Measurements from ENCODE around the gene PPM1B. TPM values are rescaled to one million over a fixed set of nuclear protein-coding genes. Genes with fewer than 3 reads are reported as not detected.

The PPM1B gene
- total and polyA plus RNA-seq, 2 of the 13 experiments (the other 11 are each of a cell fraction or from before 2014, with no cell fraction given), result 24.4 to 25.0 TPM

DNA sequence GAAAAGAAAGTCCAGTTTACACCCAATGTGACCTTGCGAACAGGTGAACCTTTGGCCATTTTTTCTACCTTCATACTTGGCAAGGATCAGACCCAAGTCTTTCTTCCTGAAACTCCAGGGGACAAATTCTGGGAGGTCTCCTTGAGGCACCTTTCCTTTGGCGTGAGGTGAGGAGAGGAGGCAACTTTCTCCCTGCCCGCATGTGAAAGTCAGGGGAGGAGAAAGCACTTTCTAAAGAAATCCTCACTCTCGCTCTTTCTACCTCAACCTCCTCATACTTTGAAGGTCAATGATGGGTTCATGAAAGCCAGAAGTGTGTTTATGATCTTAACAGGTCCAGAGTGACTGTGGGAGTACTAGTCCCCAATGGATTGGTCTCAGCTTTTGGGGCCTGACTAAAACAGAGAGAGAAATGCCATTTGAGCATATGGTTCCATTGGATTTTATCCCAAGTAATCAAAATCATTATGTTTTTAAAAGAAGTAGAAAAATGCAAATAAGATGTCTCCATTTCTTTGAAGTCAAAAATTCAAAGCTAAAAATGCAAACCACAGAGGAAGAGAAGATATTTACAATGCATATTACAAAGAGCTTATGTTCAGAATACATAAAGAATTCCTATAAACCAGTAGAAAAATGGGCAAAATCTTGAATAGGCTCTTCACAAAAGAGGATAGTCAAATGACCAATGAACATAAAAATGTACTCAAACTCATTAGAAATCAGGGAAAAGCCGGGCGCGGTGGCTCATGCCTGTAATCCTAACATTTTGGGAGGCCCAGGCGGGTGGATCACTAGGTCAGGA is 15.6 kb upstream of the PPM1B start:
- intact Hi-C loops (cut with micrococcal nuclease; ENCODE audit: unreplicated experiment) (no loop called here), in situ Hi-C loops (cut with HindIII; ENCODE audit: extremely low pct_ligation_motif_present, low pct_unique_long_range_greater_than_20kb) (no loop called here)
- ATAC-seq (no peak), FAIRE-seq (no peak), DNase-seq (ENCODE audit: low spot score) (no peak)
- BruUV-seq (replicated peaks), result no TSS peak
- ChIA-PET CTCF (ENCODE audit: low intra/inter-chr PET ratio, low total read pairs) (no interaction called here), POLR2A (no interaction called here)
- Histone ChIP-seq H4K20me1 (ENCODE audit: insufficient read depth, low read length) (no peaks in the 10 kb centered on the region), H3K36me3 (replicated peaks in 1 of 2; ENCODE audit: control insufficient read depth in 1 of 2, insufficient read depth in 2 of 2, low read length in 2 of 2) (no peaks in the 10 kb centered on the region), H2AFZ (ENCODE audit: low read length) (no peak overlapping the region), H3K4me3 (replicated peaks in 1 of 3; ENCODE audit: insufficient read depth in 1 of 3, low read depth in 2 of 3, low read length in 3 of 3) (no peak overlapping the region), H3K9me3 (ENCODE audit: low read length) (no peaks in the 10 kb centered on the region), H3K79me2 (ENCODE audit: insufficient read depth, low read length) (no peaks in the 10 kb centered on the region), H3K4me2 (ENCODE audit: low read depth, low read length) (no peak overlapping the region), H3K4me1 (ENCODE audit: insufficient read depth, low read length) (no peaks in the 10 kb centered on the region), H3K9ac (ENCODE audit: insufficient read depth, low read depth, low read length) (no peak overlapping the region), H3K27ac (ENCODE audit: extremely low read length, insufficient read depth, low read length) (no peak overlapping the region), H3K27me3 (ENCODE audit: control insufficient read depth in 1 of 2, insufficient read depth in 2 of 2, low read length in 2 of 2) (peaks cover 0 to 8% of the 10 kb centered on the region in 2 experiments; a peak in 1 of 5 replicates)
- 80% methylated on average over 8 of the region's 8 CpGs for WGBS (ENCODE audit: low lambda C conversion rate)
- TF ChIP-seq TAF1 (CRISPR knock-in tag; IDR thresholded peaks at IDR 0.05) (no peak), PLRG1 (conservative IDR thresholded peaks at IDR 0.05) (no peak), KLF9 (CRISPR knock-in tag; IDR thresholded peaks at IDR 0.05; ENCODE audit: low read depth) (no peak), FOXC1 (CRISPR knock-in tag; IDR thresholded peaks at IDR 0.05; ENCODE audit: borderline replicate concordance) (no peak), ELF1 (CRISPR knock-in tag; IDR thresholded peaks at IDR 0.05) (no peak), BRCA1 (CRISPR knock-in tag; IDR thresholded peaks at IDR 0.05) (no peak), ZNF660 (CRISPR knock-in tag; IDR thresholded peaks at IDR 0.05; ENCODE audit: borderline replicate concordance, low read depth) (no peak), JUND (CRISPR knock-in tag; IDR thresholded peaks at IDR 0.05) (no peak), CBX5 (CRISPR knock-in tag; IDR thresholded peaks at IDR 0.05; ENCODE audit: borderline replicate concordance) (no peak), SP140L (CRISPR knock-in tag; IDR thresholded peaks at IDR 0.05; ENCODE audit: borderline replicate concordance) (no peak), KMT2A (CRISPR knock-in tag; IDR thresholded peaks at IDR 0.05) (no peak)
- TF ChIP-seq, protein P1, sequence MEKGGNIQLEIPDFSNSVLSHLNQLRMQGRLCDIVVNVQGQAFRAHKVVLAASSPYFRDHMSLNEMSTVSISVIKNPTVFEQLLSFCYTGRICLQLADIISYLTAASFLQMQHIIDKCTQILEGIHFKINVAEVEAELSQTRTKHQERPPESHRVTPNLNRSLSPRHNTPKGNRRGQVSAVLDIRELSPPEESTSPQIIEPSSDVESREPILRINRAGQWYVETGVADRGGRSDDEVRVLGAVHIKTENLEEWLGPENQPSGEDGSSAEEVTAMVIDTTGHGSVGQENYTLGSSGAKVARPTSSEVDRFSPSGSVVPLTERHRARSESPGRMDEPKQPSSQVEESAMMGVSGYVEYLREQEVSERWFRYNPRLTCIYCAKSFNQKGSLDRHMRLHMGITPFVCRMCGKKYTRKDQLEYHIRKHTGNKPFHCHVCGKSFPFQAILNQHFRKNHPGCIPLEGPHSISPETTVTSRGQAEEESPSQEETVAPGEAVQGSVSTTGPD (CRISPR knock-in tag; IDR thresholded peaks at IDR 0.05), result no peak
- TF ChIP-seq, protein P2, sequence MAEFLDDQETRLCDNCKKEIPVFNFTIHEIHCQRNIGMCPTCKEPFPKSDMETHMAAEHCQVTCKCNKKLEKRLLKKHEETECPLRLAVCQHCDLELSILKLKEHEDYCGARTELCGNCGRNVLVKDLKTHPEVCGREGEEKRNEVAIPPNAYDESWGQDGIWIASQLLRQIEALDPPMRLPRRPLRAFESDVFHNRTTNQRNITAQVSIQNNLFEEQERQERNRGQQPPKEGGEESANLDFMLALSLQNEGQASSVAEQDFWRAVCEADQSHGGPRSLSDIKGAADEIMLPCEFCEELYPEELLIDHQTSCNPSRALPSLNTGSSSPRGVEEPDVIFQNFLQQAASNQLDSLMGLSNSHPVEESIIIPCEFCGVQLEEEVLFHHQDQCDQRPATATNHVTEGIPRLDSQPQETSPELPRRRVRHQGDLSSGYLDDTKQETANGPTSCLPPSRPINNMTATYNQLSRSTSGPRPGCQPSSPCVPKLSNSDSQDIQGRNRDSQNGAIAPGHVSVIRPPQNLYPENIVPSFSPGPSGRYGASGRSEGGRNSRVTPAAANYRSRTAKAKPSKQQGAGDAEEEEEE (CRISPR knock-in tag; IDR thresholded peaks at IDR 0.05; ENCODE audit: borderline replicate concordance), result no peak
- TF ChIP-seq, protein P3, sequence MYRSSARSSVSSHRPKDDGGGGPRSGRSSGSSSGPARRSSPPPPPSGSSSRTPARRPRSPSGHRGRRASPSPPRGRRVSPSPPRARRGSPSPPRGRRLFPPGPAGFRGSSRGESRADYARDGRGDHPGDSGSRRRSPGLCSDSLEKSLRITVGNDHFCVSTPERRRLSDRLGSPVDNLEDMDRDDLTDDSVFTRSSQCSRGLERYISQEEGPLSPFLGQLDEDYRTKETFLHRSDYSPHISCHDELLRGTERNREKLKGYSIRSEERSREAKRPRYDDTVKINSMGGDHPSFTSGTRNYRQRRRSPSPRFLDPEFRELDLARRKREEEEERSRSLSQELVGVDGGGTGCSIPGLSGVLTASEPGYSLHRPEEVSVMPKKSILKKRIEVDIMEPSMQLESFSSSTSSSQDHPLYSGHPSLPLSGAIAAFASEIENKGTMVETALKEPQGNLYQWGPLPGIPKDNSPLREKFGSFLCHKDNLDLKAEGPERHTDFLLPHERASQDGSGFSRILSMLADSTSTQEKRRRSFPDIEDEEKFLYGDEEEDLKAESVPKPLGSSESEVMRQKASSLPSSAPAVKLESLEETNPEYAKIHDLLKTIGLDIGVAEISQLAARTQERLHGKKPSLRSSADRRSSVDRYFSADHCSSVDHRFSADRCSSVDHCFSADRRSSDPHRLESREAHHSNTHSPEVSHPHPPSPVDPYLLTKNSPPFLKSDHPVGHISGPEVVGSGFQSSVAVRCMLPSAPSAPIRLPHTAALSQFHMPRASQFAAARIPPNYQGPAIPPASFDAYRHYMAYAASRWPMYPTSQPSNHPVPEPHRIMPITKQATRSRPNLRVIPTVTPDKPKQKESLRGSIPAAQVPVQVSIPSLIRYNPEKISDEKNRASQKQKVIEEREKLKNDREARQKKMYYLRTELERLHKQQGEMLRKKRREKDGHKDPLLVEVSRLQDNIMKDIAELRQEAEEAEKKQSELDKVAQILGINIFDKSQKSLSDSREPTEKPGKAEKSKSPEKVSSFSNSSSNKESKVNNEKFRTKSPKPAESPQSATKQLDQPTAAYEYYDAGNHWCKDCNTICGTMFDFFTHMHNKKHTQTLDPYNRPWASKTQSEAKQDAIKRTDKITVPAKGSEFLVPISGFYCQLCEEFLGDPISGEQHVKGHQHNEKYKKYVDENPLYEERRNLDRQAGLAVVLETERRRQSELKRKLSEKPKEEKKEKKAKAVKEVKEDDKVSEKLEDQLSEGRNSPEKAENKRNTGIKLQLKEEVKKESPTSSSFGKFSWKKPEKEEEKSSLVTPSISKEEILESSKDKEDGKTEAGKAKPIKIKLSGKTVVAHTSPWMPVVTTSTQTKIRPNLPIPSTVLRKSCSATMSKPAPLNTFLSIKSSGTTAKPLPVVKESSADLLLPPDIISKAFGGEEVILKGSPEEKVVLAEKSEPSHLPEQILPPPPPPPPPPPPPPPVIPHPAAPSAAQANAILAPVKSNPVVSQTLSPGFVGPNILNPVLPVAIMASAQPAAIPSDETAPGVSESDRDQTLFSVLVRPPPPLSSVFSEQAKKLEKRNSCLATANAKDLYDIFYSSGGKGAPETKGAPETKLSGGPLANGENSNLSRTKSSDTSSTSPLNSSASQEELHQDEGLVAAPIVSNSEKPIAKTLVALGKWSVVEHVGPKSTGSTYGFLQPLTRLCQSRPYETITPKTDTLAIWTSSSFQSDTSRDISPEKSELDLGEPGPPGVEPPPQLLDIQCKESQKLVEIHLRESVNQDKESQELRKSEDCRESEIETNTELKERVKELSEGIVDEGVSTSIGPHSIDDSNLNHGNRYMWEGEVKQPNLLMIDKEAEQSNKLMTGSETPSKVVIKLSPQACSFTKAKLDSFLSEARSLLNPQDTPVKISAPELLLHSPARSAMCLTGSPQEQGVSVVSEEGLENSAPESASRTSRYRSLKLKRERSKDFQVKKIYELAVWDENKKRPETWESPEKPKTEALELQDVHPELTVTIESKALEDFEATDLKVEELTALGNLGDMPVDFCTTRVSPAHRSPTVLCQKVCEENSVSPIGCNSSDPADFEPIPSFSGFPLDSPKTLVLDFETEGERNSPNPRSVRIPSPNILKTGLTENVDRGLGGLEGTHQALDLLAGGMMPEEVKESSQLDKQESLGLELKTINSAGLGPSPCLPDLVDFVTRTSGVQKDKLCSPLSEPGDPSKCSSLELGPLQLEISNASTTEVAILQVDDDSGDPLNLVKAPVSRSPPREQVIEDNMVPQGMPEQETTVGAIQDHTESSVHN (CRISPR knock-in tag; IDR thresholded peaks at IDR 0.05), result no peak
